HG03045 (cell line): Measurements from ENCODE around the gene SPRYD3.

ENCODE experiments used
- ATAC-seq: cut with Tn5 transposase; IDR thresholded peaks from one replicate; pipeline ENCODE4 v1.9.1; 2021; ENCODE audit warnings: mild to moderate bottlenecking, moderate library complexity; ENCODE audit not compliant: unreplicated experiment

Gene SPRYD3

DNA sequence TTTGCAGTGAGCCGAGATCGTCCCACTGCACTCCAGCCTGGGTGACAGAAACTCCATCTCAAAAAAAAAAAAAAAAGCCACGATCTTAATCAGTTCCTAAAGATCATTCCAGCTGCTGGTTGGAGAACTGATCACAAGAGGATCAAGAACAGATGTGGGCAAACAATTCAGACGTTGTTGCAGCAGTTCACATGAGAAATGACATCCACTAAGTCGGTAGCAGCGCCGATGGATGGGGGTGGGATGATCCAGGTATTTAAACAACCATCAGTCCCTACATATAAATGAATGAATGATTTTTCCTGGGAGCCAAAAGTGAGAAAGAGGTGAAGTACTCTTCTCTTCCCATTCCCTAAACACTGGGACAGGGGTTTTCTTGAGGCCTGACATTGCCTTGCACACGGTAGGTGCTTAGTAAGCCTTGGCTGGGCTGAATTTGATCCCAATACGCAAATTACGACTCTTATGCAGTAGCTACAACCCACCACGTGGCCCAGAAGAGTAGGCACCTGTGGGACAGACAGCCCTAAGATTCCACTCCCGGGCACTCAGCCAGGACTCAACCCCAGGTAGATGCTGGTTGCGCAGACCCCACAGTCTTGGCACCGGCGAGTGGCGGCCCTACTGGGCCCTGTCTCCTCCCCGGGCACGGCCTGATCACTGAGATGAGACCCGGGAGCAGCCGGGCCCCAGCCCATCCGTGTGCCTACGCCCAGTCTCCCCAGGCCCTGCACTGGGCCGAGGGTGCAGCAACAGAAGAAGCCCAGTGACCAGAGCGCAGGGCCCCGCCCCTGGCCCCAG lies 565 bp downstream of the SPRYD3 start:
- ATAC-seq = peak; percentile 26

DNA sequence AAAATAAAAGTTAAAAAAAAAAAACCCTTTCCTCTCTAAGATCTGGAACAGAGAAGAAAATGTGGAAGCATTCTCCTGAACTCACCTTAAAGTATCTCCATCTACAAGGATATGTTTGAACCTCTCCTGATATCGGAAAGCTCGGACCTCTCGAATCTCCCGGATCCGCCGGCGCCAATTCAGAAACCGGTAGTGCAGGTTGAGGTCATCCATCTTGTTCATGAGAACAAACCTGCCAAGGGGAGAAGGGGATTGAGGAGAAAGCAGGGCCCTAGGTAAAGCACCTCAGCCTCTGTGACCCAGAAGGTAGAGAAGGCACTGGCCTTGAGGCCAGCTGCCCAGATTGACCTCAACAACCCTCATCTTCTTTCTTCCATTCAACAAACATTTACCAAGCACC lies 2.2 kb downstream of the SPRYD3 start:
- ATAC-seq = no peak

DNA sequence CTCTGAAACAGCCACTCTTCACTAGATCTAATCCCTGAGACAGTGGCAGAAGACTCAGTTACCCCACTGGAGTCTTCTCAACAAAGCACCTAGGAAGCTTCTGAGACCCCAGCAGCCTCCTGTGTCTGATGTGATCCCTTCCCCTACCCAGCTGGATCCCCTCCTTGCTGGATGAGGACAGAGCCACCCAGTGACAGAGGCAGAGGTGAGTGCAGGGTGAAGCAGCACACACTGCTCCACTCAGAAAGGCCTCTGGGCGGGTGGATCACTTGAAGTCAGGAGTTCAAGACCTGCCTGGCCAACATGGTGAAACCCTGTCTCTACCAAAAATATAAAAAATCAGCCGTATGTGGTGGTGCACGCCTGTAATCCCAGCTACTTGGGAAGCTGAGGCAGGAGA lies 2.7 kb downstream of the SPRYD3 start:
- ATAC-seq = no peak

DNA sequence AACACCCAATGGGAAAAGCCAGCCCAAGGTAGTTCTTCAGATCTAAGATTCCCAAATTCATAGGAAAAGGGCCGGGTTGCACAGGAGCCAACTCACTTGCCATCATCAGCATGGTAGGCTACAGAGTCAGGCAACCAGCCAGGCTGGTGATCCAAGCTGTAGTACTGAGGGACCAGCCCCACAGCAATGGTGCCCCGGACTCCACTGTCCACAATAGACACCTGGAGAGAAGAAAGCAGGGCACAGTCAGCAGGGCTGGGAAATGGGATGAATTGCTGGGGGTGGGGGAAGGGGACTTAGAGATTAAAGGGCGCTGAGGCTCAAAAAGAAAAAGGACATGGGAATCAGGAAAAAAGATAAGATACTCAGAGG lies 4.2 kb downstream of the SPRYD3 start:
- ATAC-seq = no peak

DNA sequence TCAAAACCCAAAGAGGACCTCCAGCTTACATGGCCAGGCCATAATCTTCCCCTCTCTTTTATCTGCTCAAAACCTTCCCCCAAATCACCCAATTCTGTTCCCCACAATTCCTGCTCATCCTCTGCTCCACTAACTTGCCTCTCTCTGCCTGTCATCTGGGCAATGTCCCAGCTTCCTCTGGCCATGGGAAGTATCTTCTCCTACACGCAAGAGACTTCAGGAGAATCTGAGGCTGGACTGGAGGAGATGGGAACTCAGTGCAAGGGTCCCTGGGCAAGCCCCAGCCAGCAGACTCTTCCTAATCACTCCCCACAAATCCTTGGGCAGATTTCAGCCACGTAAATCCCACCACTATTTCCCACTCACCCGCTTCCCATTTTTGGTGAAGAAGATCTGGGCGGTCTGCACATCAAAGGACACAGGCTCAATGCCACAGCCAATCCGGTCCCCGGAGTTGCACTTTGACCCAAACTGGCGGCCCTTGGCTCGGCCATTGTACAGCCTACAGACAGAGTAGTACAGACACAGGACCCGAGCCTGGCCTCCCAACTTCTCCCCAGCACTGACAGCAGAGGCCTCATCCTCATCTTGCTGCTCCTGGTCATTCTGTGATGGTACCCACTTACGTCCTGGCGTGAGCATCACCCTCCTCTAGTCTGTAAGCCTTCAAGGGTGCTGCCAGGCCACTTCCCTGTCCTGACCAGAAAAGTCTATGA lies 4.7 kb downstream of the SPRYD3 start:
- ATAC-seq = no peak

DNA sequence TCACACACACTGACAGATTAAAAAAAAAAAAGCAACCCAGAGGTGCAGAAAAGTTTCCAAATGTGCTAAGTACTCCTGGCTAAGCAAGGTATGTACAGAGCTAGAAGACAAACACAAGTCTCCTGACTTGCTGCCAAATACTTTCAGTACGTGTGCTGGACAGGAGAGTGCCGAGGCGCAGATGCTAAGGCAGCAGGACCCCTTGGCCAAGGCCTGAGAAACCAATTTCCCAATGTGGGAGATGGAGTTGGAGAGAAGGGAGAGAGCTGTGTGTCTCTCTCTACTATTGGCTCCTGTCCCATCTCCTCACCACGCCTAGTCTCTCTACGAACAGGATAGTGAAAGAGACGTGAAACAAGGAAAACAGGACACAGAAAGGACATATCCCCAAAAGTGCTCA lies 5.3 kb downstream of the SPRYD3 start:
- no peak for ATAC-seq

DNA sequence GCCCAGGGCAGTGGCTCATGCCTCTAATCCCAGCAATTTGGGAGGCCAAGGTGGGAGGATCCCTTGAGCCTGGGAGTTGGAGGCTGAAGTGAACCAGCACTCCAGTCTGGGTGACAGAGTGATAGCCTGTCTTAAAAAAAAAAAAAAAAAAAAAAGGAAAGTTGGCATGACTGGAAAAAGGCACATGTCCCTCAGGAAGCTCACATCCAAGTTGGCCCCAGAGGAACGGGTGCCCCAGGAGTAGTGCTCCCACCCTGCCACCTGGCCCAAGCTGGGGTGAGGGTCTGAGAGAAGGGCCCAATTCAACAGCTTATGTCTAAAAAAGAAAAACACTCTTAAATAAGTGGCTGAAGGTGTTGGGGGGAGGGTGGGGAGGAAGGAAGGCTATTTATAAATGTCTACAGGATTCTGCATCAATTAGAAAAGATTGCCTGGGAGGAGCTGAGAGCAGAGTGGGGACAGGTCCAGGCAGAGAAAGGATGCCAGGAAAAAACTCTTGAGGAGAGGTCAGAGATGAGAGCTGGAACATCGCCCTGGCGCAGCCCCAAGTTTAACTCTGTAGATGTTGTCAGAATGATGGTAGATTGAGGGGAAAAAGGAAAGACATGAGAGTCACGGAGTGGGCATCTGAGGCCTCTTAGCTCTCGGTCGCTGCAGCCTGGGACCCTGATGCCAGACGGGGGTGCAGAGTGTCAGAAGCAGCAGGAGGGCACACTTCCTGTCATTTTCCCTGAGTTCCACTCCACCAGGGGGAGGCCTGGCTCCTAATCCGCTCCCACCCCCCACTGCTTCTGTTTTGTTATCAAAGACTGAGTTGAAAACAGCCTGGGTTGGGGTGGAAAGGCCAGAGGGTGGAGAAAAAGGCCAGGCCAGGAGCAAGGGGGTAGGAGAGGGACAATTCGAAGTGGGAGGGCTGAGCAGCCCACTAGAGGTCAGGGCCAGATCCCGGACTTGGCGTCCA lies 7.3 kb downstream of the SPRYD3 start:
- no peak for ATAC-seq

DNA sequence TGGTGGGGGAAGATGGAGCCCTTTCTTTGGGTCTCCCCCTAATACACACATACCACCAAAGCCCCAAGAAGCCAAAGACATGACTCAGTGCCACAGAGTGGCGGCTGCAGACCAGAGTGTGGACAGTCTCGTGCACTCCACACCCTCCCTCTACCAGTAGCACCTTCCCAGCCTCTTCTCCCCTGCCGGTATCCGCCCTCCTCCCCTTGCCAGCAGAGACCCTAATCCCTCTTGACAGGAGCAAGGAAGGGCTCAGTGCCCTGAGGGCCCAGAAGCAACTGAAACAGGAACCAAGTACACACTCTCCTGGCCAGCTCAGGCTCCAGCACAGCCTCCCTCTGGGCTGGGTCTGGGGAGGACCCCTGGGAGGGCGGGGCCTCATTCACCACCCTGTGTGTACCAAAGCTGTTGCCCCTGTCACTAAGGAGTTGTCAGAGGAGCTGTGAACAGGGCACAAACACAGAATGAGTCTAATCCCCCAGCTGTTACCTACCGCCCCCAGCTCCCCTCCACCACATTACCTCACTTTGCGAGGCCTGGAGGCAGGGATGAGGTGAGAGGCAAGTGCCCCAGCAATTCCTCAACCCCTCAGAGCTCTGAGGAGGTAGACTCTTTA lies 8.2 kb downstream of the SPRYD3 start:
- ATAC-seq = no peak

DNA sequence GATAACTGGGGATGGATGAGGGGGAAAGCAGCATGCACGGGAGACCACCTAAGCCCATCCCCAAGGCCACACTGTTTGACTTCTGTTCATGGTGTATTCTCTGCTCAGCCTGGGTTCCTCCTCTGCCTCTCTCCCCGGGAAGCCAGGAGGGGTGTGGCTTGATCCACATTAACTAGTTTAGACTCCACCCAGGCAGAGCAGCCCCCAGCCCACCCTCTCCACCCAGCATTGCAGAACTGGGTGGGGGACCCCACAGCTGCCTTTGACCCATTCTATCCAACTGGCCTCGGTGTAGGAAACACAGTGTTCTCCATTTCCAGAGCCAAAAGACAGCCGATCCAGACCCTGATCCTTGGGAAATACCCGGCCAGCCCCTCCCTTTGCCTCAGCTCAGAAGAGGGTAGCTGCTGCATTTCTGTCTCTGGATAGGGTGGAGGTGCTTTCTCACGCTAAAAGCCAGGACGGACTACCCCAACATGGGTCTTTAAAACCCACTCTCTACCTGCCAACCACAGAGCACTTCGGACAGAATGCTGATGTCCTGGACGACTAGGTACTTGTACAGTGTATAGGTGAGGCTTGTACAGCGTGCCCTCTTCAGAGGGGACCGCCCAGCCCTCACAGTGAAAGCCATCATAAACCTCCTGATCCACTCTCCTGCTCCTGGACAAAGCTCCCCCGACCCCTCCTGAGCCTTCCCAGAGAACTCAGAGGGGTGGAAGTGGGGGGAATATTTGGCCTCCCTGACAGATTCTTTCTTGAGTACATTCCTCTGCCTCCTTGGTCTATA lies 9.4 kb downstream of the SPRYD3 start:
- no peak for ATAC-seq

DNA sequence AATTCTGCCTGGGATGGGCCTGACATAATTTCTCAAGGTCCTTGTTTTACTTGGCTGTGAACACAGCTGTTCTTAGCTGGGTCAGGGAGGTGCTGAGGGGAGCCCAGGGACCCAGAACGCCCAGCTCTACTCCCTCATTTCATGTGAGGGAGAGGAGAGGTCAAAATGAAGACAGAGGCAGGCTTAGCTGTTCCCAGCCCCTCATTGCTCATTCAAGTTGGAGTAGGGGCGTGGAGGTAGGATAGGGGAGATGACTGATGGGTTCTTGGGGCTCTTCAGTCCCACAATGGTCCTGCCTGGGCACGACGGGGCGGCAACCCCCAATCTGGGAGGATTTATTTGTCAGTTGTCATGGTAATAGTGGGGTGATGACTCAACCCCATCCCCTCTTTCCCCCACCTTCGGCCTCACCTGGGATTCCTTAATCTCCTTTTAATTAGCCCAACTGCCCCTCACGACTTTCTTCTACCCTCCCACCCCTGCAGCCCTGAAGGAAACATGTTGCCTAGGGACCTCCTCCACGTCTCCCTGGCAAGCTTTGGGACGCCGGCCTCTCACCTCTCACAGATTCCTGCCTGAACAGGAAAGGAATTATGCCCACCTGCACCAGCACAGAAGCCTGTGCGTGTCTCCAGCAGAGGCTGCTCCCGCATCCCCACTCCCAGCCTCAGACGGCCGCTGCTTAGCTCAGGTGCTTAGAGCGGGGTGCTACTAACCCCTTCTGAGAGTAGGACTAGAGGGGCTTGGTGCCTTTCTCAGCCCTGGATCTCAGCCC lies 10.2 kb downstream of the SPRYD3 start:
- no peak for ATAC-seq

DNA sequence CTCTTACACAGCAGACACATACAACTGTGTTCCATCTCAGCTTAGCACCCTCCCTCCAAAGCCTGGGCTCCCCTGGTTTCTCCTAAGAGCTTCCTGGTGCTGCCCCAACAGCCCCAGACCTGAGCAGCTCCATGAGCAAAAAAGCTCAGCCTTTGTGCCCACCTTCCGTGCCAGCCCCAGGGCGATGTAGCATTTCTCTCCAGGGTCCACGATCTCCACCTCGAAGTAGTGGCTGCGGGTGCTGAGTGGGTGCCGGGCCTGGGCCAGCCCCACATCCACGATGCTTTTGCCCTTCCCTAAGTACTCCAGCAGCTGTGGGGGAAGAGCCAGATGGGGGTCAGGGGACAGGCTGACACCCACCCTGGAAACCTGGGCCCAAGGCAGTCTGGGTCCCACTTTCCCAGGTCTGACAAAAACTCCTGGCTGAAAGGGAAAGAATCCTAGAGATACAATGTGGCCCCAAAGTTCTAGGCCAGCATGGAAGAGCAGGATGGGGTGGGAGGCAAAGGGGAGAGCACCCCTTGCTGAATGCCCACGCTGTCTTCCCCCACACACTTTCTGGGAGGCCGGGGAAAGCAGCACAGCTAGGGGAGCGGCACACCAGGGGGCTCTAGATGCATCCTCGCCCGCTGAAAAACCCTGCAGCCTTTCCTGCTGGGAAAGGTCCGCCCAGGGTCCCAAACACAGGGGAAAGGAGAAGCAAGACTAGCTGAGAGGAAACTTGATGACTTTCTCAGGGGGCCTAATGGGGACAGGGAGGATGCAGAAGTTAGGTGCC lies 11.0 kb downstream of the SPRYD3 start:
- no peak for ATAC-seq

DNA sequence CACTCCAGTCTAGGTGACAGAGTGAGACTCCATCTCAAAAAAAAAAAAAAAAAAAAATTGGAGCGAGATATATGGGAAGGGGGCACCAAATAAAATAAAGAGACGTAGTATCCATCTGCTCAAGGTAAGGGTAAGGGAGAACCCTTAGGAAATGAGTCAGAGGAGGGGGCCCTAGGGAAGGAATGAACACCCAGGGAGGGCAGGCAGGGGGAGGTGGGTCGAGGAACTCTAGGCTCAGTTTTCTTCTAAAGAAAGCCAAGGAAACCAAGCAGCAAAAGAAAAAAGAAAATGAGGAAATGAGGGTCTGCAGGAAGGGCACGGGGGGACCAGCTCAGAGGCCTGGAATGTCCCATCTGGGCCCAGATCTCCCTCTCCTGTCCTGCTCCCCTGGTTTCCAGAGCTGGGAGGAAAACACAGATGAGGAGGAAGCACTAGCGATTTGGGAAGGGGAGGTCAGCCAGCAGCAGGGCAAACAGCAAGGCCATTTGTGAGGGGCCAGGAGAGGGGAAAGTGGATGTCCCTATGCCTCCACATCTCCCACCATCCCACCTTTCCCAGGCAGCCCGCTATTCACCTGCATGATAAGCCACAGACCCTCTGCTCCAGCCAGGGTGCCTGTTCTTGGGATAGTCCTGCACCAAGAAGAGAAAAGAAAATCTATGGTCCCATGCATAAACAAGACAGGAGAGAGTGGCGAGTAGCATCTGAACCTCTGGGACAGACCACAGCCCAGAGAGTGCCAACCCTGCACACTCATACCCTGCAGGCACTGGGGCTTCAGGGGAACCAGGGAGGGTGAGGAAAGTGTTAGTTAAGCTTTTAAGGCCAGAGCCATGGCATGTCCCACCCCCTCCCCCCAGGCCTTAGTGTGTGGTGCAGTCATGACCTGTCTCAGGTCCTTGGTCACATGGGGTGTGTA lies 11.9 kb downstream of the SPRYD3 start:
- no peak for ATAC-seq

DNA sequence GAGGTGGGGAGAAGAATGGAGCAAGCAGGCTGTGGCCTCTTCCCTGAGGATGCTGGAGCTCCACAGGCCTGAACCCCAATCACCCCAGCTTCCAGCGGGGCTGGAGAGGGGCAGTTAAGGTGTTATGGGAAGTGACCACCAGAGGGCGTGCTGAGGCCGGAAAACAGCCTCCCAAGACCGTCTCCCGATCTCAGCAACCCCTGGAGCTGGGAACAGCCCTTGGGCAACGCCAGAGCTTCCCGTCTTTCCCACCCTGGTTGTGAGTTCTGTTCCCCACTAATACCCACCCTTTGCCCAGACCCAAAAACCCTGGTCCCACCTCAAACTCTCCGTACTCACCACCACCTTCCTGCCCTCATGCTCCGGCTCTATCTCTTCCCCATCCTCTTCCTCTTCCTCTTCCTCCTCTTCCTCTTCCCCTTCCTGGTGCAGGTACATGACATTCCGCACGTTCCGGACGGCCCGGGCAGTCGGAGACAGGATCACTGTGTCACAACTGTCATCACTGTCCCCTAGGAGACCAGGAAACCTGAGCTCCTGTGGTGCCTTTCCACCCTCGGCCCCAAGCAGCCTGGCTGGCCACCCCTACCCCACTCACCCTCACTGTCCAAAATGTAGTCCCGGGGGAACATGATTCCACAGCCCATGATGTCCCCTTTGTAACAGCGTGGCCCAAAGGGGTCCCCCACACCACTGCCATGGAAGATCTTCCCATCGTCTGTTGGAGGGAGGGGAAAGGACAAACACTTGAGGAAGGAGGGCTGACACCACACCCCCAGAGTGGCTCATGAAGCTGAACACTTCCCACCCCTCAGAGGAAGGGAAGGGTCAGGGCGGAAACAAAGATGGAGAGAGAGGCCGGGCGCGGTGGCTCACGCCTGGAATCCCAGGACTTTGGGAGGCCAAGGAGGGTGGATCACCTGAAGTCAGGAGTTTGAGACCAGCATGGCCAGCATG lies 12.9 kb downstream of the SPRYD3 start:
- ATAC-seq = no peak

DNA sequence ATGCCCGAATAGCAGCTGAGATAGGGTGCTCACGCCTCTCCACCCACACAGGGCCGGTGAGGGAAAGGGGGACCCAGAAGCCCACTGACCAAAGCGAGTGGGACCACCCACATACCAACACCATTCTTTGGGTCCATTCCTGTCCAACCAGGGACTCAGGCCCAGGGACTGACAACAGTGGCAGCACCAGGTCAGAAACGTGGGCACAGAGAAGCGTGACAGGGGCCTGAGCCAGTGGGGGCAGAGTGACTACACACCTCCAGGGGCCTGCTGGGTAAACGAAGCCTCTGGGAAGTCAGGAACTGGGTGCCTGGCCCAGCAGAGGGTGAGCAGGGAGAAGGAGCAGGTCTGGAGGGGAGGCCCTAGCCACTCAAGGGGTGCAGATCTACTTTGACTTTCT lies 13.7 kb downstream of the SPRYD3 start:
- no peak for ATAC-seq

DNA sequence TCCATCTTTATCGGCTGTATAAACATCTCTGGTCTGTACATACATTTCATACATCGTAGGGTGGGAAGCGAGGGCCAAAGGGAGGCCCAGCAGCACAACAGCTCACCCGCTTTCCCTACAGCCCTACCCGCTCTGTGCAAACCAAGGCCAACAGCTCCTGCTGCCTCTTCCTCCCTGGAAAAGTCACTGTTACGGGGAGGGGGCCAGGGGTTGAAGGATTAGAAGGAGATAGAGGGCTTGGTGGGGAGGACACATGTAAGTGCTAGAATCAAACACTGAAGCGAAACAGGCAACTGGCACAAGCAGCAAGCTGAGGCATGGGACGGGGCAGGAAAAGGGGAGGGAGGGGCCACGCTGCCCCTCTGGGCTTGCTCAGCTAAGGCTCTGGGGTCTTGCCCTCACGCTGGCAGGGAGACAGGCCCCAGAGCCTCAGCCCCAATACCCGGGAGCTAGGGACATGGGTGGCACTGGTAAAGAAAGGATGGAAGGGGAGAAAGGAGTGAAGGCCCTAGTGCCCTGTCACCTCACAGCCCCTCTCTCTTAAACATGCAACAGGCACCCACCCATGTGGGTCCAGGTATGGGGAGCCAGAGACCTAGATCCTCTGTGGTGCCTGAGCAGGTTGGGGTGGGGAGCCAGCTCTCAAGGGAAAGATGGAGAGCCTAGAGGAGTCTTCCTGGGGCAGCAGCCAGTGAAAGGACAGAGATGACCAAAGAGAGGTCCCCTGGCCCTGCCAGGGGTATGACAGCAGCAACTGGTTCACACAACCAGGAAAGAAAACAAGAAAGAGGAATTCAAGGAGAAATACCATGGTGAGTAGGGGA lies 14.4 kb downstream of the SPRYD3 start:
- ATAC-seq = no peak
